ENCODE data around the gene DYNLT2B.

DNA sequence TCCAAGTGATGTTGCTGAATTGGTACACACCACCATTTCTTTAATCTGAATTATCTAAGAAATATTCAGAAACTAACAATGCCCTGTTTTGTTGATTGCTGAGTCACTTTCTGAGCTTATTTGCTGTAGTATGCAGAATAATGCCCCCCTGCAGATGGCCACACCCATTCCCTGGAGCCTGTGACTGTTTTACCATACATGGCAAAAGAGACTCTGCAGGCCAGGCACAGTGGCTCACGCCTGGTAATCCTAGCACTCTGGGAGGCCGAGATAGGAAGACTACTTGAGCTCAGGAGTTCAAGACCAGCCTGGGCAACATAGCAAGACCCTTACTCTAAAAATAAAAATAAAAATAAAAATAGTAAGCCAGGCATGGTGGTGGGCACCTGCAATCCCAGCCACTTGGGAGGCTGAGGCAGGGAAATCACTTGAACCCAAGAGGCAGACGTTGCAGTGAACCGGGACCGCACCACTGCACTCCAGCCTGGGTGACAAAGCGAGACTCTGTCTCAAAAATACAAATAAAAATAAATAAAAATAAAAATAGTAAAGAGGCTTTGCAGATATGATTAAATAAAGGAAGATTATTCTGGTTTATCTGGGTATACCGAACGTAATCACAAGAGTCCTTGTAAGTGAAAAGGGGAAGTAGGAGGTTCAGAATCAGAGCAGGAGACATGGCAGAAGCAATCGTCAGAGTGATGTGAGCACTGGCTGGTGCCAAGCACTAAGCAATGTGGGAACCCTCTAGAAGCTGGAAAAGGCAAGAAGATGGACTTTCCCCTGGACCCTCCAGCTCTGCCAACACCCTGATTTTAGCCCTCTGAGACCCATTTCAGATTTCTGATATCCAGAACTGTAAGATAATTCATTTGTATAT is 49.5 kb downstream of the DYNLT2B start:
- TF ChIP-seq, protein P1, sequence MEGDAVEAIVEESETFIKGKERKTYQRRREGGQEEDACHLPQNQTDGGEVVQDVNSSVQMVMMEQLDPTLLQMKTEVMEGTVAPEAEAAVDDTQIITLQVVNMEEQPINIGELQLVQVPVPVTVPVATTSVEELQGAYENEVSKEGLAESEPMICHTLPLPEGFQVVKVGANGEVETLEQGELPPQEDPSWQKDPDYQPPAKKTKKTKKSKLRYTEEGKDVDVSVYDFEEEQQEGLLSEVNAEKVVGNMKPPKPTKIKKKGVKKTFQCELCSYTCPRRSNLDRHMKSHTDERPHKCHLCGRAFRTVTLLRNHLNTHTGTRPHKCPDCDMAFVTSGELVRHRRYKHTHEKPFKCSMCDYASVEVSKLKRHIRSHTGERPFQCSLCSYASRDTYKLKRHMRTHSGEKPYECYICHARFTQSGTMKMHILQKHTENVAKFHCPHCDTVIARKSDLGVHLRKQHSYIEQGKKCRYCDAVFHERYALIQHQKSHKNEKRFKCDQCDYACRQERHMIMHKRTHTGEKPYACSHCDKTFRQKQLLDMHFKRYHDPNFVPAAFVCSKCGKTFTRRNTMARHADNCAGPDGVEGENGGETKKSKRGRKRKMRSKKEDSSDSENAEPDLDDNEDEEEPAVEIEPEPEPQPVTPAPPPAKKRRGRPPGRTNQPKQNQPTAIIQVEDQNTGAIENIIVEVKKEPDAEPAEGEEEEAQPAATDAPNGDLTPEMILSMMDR (IDR thresholded peaks at IDR 0.05; ENCODE audit: insufficient read depth, low read length), result no peak
- TF ChIP-seq, protein P2, sequence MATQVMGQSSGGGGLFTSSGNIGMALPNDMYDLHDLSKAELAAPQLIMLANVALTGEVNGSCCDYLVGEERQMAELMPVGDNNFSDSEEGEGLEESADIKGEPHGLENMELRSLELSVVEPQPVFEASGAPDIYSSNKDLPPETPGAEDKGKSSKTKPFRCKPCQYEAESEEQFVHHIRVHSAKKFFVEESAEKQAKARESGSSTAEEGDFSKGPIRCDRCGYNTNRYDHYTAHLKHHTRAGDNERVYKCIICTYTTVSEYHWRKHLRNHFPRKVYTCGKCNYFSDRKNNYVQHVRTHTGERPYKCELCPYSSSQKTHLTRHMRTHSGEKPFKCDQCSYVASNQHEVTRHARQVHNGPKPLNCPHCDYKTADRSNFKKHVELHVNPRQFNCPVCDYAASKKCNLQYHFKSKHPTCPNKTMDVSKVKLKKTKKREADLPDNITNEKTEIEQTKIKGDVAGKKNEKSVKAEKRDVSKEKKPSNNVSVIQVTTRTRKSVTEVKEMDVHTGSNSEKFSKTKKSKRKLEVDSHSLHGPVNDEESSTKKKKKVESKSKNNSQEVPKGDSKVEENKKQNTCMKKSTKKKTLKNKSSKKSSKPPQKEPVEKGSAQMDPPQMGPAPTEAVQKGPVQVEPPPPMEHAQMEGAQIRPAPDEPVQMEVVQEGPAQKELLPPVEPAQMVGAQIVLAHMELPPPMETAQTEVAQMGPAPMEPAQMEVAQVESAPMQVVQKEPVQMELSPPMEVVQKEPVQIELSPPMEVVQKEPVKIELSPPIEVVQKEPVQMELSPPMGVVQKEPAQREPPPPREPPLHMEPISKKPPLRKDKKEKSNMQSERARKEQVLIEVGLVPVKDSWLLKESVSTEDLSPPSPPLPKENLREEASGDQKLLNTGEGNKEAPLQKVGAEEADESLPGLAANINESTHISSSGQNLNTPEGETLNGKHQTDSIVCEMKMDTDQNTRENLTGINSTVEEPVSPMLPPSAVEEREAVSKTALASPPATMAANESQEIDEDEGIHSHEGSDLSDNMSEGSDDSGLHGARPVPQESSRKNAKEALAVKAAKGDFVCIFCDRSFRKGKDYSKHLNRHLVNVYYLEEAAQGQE (IDR thresholded peaks at IDR 0.05; ENCODE audit: insufficient replicate concordance, low read depth), result no peak
- TF ChIP-seq GABPA (IDR thresholded peaks at IDR 0.05; ENCODE audit: low read depth), result no peak
